IPS DF 19.7 (cell line): Measurements from ENCODE around the gene CHI3L1.

Experiments
- DNase-seq: peaks from one replicate; pipeline ENCODE4 v3.0.0-alpha.2; 2013; ENCODE audit warnings: low read depth, low spot score

The CHI3L1 gene

DNA sequence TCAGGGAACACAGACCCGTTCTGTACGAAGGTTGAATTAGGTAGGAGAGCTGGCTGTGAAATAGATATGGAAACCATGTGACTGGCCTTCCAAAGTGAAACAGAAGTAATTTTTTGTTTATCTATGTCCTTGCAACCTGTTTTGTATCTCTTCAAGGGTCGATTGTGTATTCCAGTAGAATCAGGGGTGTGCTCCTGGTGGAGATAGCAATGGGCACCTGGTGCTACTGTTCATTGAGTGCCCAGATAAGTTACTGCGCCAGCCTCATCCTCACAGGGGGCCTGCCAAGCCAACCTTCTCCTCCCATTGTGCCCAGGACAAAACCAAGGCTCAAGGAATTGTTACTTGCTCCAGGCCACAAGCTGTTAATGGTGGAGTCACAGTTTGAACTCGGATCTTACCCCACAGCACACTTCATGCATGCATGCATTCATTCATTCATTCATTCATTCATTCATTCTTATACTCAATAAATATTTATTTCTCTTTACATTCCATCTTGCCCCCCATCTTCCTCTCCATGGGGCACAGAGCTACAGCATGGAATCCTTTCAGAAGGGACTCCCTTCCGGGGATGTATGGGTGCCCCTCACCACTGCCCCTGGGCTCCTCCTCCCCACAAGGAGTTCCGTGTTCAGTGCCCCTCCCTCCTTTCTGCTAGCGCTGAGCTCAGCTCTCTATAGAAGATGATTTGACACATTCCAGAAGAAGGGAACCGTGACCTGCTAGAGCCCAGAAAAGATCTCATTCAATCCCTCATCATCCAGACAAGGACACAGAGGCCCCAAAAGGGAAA, 34.9 kb downstream of the CHI3L1 start:
- DNase-seq = no peak

DNA sequence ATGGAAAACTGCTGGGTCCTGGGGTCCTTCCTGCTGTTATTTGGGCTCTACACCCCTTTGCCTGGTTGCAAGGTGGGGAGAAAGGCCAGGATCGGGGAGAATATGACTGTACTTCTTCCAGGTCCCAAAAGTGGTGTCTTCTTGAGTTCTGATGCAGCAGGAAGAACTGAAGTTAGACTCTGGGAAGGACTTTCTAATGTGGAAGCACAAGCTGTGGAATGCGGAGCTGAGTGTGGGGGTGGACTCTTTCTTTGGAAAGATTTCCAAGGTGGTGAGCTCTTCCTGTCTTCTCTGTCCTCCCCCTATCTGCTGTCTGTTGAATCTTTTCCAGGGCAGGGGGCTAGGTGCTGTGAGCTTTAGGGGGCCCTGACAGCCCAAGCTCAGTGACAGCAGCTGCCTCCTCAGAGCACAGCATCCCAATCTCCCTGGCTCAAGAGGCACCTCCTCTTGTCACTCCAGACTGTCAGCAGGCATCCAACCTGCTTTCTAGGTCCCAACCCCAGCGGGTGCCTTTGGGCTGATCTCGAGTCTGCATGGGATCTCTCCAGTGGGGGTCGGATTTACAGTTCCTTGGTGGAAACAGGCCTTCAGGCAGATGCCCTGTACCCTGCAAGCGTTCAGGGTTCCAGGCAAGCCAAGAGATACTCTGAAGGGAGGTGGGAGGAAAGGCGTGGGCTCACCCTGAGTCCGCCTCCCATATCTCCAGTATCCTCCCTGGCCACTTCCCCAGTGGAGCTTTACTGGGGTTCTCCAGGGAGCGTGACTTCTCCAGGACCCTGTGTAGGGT, 35.8 kb downstream of the CHI3L1 start:
- DNase-seq = no peak

DNA sequence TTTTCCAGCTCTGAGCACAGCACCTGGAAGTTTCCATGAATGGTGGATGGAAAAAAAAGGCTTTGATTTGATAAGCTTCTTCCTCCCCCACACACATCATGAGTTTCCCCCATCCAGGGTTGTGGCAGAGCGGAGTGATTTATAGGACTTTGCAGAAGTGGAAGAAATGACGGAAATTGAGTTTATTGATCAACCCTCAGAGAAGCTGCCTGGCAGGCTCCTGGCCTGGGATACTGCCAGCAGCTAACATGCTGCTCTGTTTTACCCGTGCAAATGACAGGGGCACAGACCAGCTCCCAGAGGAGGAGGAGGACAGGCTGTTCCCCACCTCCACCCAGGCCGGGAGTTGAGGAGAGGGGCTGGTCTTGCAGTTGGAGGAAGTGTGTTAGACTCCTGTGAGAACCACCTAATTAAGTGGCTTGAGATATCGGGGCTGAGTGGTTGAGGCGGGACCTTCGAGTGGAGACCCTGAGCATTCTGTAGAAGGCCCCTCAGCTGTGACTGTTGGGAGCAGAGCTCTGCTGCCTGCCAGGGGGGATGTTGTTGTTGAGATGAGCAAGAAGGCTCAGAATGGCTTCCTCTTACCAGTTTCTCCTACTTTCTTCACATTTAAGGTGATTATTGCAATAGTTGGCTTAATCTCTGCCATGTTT, 37.2 kb downstream of the CHI3L1 start:
- DNase-seq = no peak

DNA sequence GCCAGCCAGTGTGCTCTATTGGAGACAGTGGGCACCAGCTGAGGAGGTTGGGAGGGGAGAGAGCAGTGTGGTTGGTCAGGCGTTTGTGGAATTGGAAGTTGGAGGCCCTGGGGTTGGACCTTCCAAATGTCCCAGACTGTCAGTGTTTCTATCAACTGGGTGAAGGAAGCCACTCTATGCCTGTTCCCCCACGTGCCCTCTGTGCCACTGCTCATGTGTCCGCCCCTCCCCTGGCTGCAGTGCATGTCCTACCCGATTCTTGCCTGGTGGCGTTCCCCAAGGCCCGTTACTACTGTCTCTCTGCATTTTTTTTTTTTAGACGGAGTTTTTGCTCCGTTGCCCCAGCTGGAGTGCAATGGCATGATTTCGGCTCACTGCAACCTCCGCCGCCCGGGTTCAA, 37.9 kb downstream of the CHI3L1 start:
- DNase-seq = no peak

DNA sequence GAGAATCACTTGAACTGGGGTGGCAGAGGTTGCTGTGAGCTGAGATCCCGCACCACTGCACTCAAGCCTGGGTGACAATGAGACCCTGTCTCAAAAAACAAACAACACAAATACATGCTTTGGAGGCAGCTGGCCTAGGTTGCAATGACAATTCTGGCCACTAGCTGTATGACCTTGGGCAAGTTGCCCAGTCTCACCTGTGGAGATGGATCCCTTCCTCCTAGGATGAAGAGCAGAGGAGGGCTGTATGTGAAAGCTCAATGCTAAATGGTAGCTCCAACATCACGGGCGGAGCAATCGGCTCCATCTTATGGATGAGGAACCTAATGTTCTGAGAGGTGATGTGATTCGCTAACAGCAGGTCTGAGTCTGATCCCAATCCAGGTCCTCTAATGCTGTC, 38.4 kb downstream of the CHI3L1 start:
- DNase-seq = no peak

DNA sequence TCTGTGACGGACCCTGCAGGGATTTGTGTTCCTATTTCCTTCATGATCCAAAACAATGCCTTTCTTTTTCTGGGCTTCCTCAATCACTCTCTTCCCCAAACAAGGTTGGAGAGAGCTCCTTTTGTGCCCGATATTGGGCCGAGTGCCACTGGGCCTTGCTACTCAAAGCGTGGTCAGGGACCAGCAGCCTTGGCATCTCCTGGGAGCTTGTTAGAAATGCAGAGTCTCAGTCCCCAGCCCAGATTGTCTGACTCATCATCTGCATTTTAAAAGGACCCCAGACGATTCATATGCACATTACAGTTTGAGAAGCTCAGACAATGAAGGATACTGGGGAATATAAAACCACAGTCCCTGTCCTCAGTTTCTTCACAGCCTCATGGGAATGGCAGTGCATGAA, 39.1 kb downstream of the CHI3L1 start:
- DNase-seq = no peak

DNA sequence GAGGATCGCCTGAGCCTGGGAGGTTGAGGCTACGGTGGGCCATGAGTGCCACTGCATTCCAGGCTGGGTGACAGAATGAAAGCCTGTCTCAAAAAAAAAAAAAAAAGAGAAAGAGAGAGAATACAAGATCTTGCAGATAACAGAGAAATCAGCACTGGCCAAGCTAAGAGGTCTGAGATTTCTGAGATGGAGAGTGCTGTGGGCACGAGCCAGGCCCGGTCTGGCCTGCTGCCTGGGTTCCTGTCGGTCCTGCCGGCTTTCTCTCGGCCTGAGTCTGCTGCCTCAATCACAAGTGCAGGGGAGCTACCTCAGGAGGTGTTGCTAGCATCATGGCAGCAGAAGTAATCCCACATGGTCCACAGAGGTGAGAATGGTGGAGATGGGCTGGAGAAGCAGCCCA, 40.0 kb downstream of the CHI3L1 start:
- DNase-seq = no peak

DNA sequence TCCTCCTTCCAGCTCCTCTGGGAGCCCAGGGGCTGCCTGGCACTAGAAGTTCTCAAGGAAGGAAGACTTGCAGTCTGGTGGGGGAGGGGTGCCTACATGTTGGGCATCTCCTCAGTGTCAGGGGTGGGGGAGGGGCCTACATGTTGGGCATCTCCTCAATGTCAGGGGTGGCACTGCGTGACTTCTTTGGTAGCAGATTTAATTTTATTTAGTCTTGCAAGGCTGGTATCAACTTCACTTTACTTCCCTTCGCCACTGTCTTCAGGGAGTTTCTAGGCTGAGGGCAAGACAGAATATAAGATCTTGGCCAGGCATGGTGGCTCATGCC, 40.5 kb downstream of the CHI3L1 start:
- no peak for DNase-seq

DNA sequence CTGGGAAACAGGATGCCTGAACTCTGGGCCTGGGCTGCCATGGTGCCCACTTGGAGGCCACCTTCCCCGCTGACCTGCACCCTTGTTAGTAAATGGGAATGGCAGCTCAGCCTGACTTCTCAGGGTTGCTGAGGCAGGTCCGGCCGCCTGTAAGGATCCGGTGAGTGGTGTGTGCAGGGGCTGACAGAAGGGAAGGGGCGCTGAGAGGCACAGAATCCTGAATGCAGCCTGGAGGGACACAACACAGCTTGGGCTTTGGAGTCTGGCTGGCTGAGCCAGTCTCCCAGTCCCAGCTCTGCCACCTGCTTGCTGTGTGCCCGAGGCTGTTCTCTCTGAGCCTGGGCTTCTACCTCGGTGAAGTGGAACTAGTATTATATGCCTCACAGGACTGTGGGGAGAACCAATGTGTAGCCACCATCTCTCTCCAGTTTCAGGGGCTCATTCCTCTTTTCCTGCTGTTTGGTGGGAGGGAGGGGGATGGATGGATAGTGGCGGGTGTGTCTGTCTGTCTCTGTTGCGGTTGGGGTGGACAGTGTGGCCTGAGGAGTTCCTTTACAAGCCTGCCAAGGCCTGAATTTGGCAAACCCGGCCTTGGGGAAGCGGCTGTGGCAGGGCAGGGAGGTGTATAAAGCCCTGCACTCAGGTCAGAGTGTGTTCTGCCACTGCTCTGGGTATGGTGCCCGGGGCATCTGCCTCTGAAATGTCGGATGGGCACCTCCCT, 41.0 kb downstream of the CHI3L1 start:
- no peak for DNase-seq

DNA sequence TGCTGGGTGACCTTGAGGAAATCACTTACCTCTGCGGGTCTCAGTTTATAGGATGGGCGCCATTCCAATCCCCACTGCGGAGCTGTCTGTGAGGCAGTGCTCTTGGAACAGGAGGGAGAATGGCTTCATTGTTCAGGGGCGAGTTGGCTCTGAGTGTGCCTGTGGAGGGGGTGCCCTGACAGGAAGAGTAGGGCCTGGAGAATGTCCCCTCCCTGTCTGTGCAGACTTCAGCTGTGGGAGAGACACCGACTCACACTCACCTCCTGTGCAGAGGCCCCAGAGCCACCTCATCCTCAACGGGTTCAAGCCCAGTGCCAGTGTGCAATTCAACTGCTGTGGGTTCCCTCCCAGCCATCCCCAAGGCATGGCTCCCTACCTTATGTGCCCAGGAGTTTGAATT, 41.8 kb downstream of the CHI3L1 start:
- DNase-seq = no peak

DNA sequence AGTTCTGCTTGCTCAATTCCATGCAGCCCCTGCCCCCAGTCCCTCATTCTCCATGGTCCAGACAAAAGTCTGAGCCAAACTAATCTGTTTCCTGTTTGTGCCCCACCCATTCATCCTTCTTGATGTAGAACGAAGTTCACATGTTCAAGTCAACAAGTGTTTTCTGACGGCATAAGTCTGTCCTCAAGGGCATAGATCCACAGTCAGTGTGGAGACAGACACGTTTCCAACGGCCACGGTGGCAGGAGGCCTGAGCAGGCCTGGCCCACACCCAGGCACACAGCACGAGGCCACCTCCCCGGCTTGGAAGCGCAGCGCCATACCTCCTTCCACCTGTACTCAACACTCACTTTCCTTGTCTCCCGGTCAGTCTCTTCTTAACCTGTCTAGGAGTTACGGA, 42.9 kb downstream of the CHI3L1 start:
- no peak for DNase-seq

DNA sequence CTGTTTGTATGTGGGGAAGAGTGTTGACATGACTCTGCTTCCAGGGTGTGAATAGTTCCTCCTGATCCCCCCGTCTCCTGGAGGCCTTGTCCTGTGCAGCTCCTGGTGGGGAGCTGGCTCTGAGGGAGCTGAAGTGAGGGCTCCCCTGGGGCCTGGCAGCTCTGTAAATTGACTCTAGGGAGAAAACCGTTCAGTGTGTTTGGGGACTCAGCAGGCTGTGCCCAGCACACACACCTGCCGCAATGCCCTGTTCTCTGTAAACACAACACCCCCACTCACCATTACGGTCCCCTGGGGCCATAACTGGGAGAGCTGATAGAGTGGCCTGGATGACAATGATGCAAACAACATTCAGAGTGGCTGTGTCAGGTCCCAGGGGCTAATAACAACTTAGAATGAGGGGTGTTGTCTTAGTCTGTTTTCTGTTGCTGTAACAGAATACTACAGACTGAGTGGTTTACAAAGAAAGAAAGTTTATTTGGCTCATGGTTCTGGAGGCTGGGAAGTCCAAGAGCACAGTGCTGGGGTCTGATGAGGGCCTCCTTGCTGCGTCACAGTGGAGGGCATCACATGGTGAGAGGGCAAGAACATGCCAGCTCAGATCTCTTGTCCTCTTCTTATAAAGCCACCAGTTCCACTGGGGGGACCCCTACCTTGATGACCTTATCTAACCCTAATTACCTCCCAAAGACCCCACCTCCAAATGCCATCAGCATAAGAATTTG, 43.7 kb downstream of the CHI3L1 start:
- no peak for DNase-seq

DNA sequence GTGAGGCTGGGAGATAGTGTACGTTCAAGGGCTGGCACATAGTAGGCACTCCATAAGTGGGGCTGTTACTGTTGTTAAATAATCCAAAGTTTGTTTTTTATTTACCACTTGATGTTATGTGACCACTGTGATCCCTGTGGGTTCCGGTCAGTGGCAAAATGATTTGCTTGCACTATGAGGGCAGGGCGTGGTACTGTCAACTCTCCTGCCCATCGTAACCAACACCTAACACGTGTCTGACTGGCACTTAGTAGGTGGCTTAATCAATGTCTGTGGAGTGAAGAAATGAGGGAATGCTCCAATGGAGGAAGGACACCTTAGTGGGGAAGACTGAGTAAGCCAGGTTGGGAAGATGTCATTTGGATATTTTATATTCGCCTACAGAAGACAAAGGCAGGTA, 44.4 kb downstream of the CHI3L1 start:
- no peak for DNase-seq

DNA sequence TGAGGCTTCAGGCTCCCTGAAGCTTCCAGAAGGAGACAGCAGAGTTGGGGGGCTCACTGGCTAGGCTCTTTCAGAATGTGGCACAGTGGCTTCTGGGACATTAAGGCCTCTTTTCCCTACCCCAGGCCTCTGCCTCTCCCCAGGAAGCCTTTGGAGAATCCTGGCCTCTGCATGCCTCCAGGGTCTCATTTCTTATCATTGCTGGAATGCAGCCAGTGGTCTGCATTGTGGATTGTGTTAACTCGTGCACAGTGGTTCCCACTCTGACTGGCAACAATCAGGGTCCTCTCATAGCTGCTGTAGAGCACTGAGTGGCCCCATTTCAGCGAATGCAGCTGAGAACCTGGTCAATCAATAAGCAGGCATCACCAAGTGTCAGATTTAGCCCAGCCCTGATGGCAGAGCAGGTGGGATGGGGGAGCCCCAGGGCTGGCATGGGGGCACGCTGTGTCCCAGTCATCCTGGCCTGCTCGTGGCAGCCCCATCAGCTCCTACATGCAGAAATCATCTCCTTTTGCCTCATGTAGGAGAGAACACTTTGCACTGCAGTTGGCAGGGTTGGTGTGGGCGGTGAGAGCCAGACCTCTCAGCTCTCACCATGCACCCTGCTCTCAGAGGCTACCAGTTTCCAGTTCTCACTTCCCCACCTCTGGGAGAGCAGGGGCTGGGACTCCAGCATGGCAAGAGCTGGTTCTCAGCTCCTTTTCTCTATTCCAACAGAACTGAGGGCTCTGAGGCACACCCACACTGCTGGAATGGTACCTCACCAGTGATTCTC, 45.6 kb downstream of the CHI3L1 start:
- DNase-seq = no peak

DNA sequence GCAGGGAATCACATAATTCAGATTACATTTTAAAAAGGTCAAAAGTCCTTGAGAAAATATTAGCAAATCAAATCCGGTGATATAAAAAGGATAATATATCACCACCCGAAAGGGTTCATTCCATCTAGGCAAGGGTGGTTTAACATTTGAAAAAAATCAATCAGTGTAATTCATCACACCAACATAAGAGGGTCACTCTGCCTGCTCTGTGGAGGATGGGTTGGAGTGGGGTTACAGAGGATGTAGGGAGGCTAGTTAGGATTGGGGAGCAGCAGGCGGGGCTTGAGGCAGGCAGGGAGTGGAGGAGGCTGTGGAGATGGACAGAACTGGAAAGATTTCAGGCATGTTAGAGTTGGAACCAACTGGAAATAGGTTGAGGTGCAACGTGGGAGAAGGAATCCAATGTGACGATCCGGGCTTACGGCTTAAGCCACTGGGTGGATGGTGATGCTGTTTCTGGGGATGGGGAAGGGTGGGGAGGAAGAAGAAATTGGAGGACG, 46.5 kb downstream of the CHI3L1 start:
- no peak for DNase-seq

DNA sequence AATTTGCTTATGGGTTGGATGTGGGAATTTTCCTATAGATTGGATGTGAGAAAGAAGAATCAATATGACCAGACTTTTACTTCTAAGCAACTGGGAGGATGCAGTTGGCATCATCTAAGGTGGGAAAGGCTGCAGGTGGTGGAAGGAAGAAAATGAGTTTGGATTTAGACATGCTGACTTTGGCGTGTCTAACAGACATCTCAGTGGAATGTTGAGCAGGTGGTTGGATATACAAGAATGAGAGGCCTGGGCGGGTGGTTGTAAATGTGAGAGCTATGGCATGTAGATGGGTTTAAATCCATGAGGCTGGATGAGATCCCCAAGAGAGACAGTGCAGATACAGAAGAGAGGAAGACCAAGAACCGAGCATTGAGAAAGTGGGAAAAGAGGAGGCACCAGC, 48.4 kb downstream of the CHI3L1 start:
- DNase-seq = no peak

DNA sequence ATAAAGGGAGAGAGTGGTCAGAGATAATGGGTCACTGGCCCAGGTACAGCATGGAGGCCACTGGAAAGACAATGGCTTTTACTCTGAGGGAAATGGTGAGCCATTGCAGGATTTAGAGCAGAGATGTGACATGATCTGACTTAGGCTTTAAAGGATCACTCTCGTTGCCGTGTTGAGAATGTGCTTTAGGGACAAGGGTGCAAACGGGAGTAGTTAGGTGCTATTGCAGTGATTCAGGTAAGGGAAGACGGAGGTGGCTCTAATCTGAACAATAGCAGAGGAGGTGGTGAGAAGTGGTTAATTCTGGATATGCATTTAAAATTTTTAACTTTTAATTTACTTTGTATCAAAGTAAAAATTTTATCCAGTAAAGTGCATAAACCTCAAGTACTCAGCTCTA, 49.2 kb downstream of the CHI3L1 start:
- DNase-seq = no peak

DNA sequence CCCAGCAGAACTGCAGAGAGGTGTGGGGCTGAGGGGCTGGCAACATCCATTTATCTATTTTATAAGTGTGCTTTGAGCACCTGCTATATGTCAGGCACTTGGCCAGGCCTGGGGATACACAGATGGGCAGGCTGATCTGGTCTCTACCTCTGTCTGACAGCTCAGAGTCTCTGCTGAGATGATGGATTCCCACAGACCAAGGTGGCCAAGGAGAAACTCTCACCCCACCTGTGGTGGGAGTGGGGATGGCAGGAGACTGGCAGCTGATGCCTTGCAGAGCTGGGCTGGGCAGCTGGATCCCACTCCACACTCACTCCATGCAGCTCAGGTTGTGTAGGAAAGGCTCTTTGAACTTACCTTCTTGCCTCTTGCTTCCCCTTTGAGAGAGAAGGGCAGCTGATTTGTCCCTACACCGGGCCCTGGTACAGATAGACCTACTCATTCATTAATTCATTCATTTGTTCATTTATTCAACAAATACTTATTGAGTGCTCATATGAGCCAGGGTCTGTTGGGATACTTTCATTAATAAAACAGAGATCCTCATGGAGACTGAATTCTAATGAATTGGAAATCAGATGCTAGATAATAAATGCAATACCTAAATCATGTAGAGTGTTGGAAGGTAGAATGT, 50.0 kb downstream of the CHI3L1 start:
- DNase-seq = no peak

DNA sequence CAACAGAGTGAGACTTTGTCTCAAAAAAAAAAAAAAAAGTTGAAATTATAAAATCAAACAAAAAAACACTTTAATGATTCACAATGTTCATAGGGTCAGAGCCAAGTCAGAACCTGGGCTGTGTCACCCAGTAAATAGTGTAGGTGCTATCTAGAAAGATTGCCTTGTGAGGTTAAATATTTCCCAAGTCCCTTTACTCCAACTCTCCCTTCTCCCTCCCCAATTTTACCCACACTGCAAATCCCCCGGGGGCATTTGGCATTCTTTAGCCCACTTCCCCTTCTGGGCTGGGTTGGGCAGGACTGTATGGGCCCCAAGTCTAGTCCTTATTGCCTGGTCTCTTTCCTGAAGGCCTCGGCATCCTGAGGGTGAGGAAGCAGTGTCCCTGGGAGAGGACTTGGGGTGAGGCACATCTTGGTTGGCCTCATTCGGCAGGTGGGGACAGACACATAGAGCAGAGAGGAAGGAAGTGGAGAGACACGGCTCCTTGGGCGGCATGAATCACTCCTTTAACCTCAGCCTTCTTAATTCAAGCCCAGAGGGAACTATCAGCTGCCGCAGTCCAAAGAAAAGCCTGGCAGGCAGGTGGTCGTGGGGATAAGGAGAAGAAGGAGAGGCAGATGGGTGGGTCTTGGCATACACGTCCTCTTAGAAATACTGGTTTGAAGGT, 50.7 kb downstream of the CHI3L1 start:
- no peak for DNase-seq
